GM21723 (cell line): ENCODE results near the gene SLC26A1.

Experiments used
- ATAC-seq: cut with Tn5 transposase; IDR thresholded peaks from one replicate; pipeline ENCODE4 v1.9.1; 2021; ENCODE audit warnings: mild to moderate bottlenecking, moderate library complexity; ENCODE audit not compliant: unreplicated experiment

The SLC26A1 gene

DNA sequence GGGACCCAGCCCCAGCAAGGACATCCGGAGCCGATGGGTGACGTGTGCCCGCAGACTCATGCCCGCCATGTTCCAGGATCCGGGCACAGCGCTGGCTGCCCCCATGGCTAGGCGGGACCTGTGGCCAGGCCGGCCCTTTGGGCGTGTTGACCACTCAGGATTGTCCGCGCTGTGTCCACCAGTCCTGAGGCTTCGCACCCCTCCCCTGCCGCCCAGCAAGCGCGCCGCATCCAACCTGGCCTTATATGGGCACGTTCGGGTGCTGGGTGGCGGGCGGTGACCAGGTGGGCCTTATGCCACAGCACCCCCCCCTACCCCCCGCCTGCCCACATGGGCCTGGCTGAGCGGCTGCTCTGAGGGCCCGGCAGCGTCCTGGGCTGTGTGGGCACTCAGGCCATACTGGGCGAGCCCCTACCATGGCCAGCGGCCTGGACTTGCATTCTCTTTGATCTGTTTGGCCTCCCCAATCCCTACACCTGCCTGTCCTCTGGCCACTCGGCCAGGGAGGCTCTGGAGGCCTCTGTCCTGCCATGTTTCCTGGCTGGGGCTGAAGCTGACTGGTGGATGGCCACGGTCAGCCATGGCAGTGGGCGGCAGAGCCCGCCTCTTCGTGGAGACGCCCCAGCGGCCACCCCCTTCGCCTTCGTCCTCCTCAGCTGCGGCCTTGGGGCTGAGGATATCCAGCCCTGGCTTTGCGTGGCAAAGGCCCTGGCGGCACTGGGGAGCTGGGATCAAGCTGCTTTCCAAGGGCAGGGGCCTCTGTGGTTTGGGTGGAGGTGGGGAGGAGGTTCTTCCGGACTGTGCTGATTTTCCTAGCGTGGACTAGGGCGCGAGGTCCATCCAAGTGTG lies 20.2 kb upstream of the SLC26A1 start:
- ATAC-seq: no peak

DNA sequence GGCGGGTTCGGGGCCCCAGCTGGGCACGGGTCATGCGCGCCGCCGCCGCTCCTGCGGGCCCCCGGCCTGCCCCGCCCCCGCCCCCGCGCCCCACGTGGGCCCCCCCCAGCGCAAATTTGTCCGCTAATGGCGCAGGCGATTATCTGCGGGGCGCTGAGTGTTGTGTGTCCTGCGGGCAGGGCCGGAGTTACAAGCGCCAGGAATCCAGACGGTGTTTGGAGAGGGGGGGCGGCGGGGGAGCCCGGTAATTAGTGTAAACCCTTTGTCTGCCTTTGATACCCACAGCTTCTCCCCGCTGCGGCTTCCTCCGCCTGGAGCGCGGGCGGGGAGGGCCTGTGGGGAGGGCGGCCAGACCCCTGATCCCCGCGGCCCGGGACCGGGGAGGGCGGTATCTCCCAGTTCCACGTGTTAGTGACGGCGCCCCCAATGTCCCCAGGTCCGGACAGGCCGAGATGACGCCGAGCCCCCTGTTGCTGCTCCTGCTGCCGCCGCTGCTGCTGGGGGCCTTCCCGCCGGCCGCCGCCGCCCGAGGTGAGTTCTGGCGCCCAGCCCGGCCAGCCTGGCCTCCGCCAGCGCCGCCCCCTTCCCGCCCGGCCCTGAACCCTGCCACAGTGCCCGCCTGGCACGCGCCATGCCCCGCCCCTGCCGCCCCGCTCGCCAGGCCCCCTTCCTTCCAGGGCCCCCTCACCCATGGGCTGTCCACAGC lies 19.0 kb upstream of the SLC26A1 start:
- no peak for ATAC-seq

- ATAC-seq: no peak
Observed at GRCh38 chr4:1011666-1012033, 18.4 kb upstream of the SLC26A1 start.

GRCh38 chr4:1011022-1011665 lies 17.9 kb upstream of the SLC26A1 start, which contains the start of gene FGFRL1:
Gene FGFRL1 (plus strand): TSS chr4:1011626. CDS start chr4:1012486, 860 bp downstream.
- peak; percentile 28 for ATAC-seq

DNA sequence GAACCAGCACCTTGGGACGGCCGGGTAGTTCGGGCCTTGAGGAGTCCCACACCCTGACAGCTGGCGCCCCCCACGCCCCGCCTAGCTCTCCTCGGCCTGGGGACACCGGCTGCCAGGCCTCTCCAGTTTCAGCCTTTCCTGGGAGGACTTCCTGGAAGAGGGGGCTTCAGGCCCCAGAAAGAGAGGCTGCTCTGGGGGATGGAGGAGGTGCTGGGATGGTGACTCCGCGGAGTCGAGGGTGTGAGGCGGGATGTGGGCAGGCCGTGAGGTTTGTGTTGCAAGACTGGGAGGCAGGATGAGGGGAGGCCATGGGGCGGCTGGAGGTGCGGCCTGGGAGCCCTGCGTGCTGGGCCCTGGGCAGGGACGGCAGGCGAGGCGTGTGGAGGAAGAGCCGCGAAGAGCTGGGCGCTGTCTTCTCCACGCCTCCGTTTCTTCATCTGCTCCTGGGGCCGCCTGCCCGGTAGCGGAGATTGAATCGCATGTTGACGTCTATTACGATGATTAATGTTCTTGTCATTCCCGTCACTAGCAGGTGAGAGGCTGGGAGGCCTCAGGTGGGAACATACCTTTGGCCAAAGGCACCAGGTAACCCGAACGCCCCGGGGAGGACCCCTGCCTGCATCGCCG lies 17.3 kb upstream of the SLC26A1 start:
- peak; percentile 15 for ATAC-seq

GRCh38 chr4:1009542-1010394 lies 16.6 kb upstream of the SLC26A1 start:
- peak; percentile 48 for ATAC-seq

GRCh38 chr4:1008840-1009541 lies 15.8 kb upstream of the SLC26A1 start:
- ATAC-seq: peak; percentile 12

DNA sequence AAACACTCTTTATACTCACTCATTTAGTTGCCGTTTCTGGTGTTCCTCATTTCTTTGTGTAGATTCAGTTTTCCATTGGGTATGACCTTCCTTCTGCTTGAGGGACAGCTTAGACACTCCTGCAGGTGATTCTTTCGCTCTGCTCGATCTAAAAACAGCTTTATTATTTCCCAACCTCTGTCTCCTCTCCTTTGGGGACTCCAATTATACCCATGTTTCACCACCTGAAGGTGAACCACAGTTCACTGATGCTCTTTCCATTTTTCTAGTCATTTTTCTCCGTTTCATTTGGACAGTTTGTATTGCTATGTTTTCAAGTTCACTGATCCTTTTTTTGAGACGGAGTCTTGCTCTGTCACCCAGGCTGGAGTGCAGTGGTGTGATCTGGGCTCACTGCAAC lies 13.7 kb upstream of the SLC26A1 start:
- no peak for ATAC-seq

GRCh38 chr4:1004557-1005485 lies 11.6 kb upstream of the SLC26A1 start:
- no peak for ATAC-seq

DNA sequence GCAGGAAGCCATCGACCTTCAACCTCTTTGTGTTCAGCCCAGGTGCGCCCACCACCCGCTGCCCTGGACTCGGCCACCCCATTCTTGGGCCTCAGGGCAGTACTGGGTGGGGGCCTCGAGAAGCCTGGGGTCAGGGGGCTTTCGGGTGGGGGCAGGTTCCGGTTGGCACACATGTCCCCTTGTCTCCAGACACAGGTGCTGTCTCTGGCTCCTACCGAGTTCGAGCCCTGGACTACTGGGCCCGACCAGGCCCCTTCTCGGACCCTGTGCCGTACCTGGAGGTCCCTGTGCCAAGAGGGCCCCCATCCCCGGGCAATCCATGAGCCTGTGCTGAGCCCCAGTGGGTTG lies 10.8 kb upstream of the SLC26A1 start:
- no peak for ATAC-seq

GRCh38 chr4:1003271-1004070 lies 10.3 kb upstream of the SLC26A1 start:
- no peak for ATAC-seq

- no peak for ATAC-seq
Observed at GRCh38 chr4:1002631-1003251, 9.5 kb upstream of the SLC26A1 start.

- ATAC-seq: no peak
Observed at GRCh38 chr4:1002131-1002630, 9.0 kb upstream of the SLC26A1 start.

- no peak for ATAC-seq
Observed at GRCh38 chr4:1001561-1002130, 8.4 kb upstream of the SLC26A1 start.

DNA sequence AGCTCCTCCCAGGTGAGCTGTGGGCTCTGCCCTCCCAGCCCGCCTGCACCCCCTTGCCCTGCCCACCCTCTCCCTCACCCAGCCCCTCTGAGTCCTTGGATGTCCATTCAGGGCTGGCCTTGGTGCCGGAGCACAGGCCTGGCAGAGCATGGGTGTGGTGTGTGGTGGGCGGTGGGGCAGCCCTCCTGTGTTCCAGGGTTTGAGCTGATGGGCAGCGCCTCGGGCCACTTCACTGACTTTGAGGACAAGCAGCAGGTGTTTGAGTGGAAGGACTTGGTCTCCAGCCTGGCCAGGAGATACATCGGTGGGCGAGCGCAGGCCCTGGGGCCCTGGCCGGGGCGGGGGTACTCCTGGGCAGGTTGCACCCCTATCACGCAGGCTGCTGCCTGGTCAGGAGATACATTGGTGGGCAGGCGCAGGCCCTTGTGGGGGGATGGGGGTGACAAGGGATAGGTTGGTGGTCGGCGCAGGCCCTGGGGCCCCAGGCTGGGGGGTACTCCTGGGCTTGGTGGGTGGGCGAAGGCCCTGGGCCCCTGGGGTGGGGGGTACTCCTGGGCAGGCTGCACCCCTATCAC lies 7.6 kb upstream of the SLC26A1 start:
- no peak for ATAC-seq

GRCh38 chr4:999882-1000425 lies 6.8 kb upstream of the SLC26A1 start:
- ATAC-seq: no peak
